Activated CD4-positive, alpha-beta T cell treated with anti-CD3 and anti-CD28 coated beads, Interleukin-2, amount 50 U/mL, for 4 hours (primary cell): ENCODE data around the gene CPXM2.
"Not testable (repeated sequence)": the region's sequence is repeated elsewhere in the genome, so short reads cannot be mapped to it uniquely, and the experiment has no call there.

ENCODE experiments used
- DNase-seq, 2 experiments: peaks; one replicate each; pipeline ENCODE4 v3.0.0-alpha.2; 2020

The CPXM2 gene

DNA sequence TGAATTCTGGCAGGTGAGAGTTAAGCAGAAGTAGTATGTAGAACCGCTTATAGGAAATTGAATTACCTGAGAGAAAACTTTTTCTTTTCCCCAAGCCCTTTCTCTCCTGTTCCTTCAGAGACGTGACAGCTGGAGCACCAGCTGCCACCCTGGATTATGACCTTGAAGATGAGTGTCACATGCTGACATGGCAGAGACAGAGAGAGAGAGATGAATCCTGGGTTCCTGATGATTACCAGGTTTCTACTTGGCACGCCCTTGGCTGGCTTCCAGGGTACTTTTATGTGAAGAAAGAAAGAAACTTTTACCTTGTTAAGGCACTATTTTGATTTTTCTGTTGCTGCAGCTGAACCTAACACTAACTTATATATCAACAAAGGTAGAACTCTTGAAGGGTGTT lies 125.6 kb downstream of the CPXM2 start:
- DNase-seq, result no peak

DNA sequence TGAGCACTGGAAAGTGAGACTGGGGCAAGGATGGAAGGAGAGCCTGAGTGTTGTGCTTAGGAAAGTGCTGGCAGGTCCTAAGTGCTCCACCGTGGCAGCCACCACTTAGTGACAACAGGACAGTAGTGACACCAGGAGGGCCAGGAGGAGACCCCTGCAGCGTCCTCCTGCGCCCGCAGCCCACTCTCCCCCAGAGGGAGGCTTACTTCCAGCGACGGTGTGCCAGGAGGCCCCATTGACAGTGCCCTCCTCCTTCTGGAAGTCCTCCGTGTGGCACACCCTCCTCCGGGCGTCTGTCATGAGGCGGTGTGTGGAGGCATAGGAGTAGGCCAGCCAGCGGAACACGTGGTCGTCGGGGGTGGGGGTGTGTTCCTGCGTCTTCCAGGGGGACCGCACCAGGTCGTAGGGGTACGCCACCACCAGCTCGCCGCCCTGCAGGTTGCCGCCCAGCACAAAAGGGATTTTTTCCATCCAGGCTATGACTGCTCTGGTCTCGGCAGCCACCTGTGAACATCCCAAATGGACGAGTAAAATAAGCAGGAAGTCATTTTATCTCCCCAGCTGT lies 129.9 kb downstream of the CPXM2 start:
- no peak for DNase-seq

DNA sequence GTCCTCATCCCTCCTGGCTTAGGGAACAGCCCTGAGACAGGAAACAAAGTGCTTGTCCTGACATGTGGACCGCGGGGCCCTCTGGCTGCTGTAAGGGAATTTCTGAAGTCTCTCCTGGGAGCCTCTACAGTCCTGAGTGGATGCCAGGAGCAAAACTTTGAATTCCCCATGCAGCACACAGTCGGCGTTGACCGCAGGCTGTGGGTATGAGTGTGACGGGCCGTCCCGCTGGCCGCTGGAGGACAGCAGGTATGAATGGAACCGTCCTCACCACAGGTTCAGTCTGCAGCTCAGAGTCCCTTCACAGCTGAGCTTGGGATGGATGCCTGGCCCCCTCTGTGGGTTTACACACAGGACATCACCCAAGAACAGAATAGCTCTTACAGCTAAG lies 130.6 kb downstream of the CPXM2 start:
- DNase-seq, result no peak

DNA sequence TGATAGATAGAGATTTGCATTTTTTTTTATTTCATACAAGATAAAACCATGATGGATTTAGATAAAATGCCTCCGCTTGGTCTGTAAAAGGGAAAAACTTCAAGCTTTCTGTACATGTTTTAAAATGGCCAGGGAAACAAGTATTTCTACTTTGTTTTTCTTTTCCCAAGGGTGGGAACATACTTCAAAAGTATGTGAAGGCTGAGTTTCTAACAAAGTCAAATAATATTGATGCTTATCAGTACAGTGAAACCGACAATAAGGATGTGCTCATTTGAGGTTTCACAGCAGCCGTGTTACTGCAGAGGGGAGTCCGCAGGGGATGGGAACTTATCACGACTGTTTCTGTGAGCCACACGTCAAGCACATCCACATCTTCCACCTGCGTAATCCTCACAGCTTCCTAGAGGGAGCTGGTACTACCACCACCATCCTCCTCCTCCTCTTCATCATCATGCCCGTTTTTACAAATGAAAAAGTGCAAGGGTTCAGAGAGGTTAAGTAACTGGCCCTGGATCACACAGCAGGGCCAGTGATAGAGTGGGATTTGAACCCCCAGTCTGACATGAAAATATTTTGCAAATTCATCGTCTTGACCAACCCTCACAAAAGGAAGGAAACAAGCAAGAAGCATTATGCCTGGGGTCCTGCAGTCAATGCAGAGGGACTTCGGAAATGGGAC lies 131.1 kb downstream of the CPXM2 start:
- no peak for DNase-seq

DNA sequence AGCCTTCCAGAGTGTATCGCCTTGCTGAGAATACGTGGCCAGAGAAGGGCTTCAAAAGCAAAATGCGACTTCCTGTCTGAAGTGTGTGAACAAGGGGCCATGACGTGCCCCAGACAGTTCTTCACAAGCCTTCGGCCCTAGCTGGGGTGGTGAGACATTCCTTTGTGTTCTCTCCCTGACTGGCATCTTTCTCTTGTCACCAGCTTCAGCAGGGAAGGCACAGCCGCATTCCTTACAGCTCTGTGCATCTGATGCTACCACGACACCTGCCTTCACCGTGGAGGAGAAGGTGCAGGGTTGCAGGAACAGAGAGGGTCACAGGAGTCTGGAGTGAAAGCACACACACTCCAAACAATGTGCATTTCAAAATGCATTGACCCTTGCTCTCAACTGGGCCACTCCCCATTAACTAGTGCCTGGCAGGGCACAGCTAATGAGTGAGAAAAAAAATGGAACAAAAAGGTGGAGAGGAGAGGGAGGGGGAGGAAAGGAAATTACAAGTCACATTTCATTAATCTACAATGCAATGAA lies 132.0 kb downstream of the CPXM2 start:
- no peak for DNase-seq

DNA sequence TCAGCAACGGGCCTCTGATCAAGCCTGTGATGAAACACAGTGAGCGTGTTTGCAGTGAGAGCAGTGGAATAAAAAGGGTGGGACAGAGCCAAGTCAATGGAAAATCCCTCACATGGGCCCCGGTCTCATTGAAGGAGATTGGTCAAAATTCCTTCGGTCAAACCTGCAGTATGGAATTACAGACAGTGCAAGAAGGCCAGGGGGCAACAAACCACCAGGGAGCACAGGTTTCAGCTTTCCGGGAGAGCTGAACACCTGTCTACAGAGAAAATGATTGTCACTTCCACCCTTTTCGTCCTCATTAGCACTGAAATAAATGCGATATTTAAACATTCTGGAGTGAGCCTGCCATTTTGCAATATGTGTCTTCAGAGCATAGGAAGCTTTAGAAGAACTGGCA lies 132.6 kb downstream of the CPXM2 start:
- no peak for DNase-seq

DNA sequence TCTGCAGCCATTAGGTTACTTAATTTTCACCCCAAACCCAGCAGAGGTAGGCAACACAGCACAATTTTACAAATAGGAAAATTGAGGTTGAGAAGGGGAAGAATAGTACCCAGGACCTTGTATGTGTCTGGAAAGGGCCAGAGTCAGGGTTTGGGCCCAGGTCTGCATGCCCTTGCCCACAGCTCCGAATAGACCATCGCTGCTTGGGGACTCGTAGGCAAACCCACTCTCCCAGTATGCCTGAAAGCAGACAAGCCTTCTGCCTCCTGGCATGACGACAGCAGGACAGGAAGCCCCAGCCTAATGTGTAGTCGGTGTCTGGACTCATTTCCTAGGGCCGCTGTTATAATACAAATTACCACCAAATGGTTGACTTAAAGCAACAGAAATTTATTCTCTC lies 133.8 kb downstream of the CPXM2 start:
- DNase-seq, result no peak

DNA sequence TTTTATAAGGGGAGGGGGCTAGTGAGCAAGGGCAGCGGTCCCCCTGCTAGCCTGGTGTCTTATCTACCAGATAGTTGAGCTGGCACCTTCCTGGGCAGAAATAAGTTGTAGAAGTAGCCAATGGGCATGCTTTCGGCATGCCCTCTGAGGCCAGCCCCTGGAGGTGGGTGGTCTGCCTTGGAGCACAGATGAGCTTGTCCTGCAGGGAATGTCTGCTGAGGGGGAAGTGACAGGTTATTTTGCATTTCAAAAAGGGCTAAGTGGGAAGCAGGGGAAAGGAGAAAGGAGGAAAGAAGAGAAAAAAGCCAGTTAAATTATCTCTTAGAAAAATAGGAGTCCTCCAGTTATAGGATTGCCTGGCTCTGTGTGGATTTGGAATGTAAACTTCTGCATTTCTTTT lies 136.5 kb downstream of the CPXM2 start:
- DNase-seq, result no peak

DNA sequence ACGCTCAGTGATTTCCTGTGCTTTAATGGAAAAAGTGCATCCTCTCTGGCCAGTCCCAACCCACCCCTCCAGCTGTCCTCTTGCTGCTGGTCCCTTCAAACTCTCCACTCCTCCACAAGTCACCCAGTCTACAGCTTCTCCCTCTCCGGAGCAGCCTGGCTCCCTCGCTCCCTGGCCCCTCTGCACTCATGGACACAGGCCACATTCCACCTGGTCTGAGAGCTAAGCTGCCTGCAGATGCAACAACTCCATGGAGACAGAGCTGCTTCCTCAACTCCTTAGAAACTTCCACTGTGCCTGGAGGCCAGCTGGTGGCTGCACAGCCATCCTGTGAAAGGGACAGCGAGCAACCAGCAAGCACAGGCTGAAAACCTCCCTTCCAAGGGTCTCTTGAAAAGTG lies 137.5 kb downstream of the CPXM2 start:
- DNase-seq, result no peak

DNA sequence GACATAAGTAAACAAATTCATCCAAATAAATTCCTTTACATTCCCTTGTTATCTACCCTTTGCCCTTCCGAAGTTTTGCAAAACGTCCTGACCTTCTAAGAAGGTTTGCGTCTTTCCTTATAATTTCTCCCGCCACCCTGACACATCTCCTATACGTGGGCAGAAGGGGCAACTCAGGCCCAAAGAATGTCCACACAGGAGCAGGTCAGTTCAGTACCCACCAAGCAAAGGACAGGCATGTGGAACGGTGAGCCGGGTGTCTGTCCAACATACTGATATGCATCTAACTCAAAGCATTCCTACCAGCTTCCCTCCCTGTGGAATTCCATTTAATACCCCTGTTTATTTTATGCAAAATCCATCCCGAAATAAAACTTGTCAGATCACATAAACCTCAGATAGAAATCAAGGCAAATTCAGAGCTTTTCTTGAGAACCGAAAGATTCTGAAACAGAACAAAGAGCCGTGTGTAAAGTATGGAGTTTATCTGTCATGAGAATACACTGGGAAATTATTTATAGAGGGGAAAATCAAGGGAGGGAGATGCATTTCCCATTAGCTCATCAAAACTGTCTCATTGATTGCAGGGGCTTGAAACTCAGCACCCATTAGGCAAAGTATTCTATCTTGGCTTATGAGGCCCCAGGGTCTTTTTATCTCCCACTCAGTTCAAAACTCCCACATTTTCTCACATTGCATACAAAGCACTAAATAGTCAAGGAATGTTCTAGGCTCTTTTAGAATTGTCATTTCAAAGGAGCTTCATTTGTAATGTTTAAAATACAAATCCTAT lies 140.1 kb downstream of the CPXM2 start:
- no peak for DNase-seq

DNA sequence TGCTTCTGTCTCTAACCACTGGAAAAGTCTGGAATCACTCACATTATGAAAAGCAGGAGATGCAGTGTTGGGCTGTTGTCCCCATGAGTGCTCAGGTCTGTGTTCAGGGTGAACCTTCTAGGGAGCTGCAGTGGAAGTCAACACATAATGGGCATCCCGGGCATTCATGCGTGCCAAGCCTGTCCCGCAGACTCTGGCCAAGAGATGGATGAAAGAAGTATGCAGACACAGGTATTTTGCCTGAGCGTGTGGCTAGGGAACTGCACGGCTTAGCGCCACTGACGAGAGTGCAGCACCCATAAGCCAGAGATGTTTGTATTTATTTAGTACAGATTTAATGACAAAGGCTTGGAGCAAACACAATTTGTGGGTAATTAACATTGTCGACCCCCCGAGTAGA lies 140.7 kb downstream of the CPXM2 start:
- no peak for DNase-seq

DNA sequence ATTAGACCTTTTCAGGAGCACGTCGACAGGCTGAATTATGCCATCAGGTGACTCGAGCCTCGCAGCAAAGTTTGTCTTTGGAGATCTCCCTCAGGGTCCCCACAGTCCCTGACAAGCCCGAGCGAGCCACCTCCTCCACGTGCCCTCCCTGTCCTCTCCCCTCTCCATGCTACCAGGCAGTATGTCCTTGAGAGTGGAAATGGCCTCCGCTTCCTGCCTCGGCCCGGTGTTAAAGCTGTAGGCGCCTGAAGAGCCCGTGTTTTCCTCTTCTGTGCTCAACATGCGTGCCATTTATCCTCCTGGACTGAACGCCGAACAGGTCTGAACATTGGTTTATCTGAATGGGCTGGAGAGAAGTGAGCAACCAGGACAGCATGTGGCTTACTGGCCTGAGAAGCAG lies 142.9 kb downstream of the CPXM2 start:
- no peak for DNase-seq

DNA sequence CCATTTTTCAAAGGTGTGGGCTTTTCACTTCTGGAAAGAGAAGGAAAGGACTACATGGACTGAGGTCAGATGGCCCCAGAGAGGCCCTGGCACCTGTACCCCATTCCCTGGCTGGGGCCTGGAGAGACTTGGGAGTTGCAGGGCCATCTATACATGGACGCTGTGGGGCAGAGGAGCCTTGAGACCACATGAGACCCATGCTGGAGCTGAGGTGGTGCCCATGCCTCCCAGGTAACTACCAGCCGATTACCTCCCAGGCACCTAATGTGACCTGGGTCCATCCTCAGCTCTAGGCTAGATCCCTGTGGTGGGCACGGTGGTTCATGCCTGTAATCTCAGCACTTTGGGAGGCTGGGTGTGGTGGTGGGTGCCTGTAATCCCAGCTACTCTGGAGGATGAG lies 144.2 kb downstream of the CPXM2 start:
- no peak for DNase-seq

DNA sequence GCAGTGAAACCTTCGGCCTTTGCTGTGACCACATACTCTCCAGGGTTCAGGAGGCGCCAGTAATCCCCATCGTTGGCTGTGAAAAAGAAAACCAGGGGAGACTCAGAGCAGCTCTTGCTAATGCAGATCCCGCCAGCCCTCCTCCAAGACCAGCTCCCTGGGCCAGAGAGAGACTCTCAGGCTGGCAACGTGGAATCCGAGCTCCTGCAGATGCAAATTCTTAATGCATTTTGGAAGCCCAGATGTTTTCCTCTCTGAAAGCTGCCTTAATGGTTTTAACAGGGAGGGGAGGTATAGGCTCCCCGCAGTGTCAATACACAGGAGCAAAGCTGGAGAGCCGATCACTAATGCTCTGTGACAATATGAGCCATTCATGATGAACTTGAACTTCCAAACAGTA lies 144.7 kb downstream of the CPXM2 start:
- DNase-seq, result no peak

DNA sequence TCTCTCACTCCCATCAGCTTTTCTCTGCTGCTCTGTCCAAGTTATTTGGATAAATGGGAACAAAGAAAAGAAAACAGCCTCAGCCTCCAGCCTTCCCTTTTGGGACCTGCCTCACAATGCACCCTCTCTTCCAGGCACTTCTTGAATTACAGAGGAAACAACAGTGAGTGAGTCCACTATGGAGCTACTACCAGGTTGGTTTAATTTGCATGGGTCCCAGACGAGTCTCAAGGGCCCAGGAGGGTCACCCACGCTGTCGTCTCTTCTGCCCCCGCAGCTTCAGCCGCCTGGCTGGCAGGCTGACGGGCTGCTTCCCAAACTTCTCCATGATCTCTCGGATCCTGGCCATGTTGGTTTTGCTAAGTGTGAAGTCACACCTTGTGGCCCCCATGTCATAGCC lies 145.1 kb downstream of the CPXM2 start:
- DNase-seq, result no peak

DNA sequence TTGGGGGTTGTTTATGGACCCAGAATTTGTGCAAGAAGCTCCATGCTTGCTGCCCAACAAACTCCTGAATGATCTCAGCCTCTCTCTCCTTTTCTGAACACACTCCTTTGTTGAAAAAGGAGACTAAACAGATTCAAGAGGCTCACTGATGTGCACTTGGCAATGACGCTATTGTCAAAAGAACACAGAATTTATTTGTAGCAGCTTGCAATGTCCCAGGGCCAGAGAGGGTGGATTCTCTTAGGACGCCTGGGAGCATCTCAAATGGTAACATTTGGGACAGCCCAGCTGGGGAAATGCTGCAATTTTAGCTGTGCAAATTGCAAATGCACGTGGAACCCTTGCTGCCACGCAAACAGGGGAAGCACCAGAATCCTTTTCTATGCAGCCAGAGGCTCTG lies 145.5 kb downstream of the CPXM2 start:
- DNase-seq, result no peak

DNA sequence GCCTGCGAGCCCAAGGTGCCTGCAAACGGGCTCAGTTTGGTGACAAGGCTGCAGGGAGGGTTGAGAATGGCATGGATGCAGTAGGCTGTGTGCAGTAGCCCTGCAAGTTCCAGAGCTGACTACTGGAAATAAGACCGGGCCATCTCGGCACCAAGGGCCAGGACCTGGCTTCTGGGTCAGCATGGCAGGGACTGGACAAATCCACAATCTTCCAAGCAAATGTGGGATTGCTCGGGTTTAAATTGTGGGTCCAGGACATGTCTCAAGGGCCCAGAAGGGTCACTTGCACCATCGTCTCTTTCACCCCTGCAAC lies 147.4 kb downstream of the CPXM2 start:
- DNase-seq, result no peak

DNA sequence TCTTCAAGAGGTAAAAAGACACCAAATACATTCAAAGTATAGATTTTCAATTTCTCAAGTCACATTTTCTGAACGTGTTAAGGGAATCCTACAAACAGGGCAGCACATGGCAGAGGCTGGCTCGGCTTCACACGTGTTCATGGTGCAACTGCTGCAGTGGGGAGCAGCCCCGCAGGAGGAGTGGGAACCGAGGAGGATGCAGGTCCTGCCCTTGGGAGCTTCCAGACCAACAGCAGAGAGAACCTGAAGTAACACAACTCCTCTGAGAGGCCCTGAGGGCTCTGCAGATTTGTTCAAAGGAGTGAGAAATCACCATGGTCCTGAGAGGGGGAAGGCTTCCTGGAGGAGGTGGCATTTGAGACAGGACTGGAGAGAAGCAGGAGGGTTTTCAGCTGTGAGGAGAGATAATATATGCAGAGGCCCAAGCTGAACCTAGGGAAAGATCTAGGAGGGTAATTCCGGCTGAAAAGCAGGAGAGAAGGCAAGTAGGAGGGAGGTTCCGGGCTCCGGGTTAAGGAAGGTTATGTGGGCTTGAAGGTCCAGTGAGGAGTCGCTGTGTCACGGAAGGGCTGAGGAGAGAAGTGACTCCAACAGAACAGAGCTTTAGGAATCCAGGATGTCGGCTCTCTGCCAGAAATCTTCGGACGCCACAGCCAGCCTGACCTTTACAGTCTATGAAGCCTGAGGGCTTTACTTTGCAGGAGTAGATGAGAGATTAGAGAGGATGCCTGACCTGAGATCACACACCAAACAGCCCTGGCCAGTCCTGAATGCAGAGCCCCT lies 148.0 kb downstream of the CPXM2 start:
- DNase-seq, result no peak

DNA sequence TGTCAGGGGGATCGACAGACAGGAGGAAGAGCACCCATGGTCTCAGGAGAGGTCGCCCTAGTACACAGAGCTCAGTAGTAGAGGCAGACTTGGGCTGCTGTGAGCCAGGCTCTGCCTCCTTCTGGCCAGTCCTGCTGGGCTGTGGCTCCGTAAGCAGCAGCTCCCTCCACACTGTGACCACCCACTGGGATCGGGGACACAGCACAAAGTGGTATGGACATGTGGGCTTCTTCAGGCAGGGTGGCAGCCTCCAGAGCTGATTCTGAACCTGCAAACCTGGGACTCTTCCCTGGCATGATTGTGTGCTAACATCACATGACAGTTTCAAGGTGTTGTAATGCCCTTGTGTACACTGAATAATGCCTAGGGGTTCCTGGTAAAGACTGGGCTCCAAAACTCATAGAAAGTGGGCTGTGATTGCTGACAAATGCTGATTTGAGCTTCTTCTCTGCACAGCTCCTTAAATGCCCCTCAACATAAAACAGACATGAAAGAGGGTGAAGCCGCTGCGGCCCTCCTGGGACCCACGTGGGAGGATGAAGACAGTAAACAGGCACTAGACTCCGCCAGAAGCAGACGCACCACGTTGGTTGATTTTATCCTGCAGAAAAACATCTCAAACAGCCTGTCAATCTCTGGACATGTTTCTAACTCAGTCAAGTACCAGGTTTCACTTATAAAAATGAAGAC lies 148.7 kb downstream of the CPXM2 start:
- no peak for DNase-seq

DNA sequence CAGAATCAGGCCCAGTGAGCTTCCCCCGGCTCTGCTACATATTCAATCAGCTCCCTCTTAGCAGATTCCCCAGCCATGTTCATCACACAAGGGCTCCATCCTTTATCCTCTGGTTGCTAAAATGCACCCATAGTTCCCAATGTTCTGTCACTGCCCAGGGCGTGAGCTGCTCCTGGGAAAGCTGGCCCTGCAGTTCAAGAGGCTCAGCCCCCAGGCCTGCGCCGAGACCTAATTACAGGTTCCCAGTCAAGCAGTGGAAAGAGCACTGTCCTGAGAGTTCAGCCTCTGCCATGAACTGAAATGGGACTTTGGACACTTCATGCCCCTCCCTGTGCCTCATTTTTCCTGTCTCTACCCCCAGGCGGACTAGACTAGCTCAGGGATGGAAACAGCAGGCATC lies 149.9 kb downstream of the CPXM2 start:
- no peak for DNase-seq

DNA sequence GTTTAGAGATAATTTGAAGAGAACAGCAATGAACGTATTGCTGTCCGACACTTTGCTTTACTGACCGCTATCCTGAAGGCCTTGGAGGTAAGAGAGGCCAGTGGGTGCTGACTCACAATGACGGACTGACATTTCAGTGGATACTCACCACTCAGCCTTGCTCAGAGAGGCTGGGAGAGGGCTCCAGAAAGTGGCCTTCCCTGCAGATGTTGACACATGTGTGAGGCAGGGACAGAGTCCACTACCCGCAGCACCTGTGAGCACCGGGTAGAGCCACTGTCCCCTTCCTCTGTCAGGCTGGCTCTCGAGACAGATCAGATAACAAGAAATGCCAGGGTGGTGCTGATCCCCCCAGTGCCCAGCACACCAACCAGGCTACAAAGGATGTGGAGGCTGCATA lies 150.5 kb downstream of the CPXM2 start:
- DNase-seq, result no peak

DNA sequence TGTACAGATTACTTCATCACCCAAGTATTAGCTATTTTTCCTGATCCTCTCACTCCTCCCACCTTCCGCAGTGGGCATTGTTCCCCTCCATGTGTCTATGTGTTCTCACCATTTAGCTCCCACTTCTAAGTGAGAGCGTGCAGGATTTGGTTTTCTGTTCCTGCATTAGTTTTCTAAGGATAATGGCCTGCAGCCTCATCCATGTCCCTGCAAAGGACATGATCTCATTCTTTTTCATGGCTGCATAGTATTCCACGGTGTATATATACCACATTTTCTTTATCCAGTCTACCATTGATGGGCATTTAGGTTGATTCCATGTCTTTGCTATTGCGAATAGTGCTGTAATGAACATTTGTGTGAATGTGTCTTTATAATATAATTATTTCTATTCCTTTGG lies 154.7 kb downstream of the CPXM2 start:
- DNase-seq, result not testable (repeated sequence)

DNA sequence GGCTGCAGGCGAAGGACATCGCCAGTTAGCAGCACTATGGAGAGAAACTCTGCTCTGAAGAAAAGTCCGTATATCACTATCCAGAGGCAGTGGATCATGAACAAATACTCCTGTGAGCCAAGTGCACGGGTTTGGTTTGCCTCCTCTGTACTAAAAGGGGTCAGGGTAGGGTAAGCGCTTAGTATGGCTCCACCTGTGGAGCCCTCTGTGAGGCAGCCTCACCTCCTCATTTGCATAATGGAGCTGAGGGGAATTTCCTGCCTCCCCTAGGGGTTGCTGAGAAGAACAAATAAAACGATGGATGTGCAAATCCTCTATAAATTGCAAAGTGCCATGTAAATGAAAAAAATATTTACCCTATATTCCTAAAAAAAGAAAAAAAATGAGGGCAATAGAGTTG lies 162.1 kb downstream of the CPXM2 start:
- no peak for DNase-seq
